SK-N-SH treated with all-trans-retinoic acid at 6 μM for 48 hours (cell line): ENCODE measurements around the gene RBM14.
A peak's percentile ranks its signal among the peaks of the same experiment; 100 is the strongest.
"Not testable (repeated sequence)": the region's sequence is repeated elsewhere in the genome, so short reads cannot be mapped to it uniquely, and the experiment has no call there.

Source experiments
- ATAC-seq: fragments of 200-7000 bp; cut with Tn5 transposase; 3 replicates; pipeline ENCODE4 v1.9.1; 2020; ENCODE audit warnings: mild to moderate bottlenecking, moderate library complexity
- ARNTL ChIP-seq: fragments of 450-650 bp; formaldehyde crosslinking; IDR thresholded peaks from 2 replicates; pipeline ENCODE4 v1.5.0; 2020; ENCODE audit warnings: low read depth, mild to moderate bottlenecking, moderate library complexity, borderline replicate concordance
- BACH2 ChIP-seq: fragments of 250-450 bp; sonication (Bioruptor Pico); IDR thresholded peaks from 2 replicates; pipeline ENCODE4 v1.9.0; 2021; ENCODE audit warnings: mild to moderate bottlenecking, borderline replicate concordance
- ESRRG ChIP-seq: fragments of 250-450 bp; sonication (Bioruptor Pico); IDR thresholded peaks from 2 replicates; pipeline ENCODE4 v1.6.1; 2021; ENCODE audit warnings: mild to moderate bottlenecking
- GLIS3 ChIP-seq: fragments of 250-450 bp; sonication (Bioruptor Pico); IDR thresholded peaks from 2 replicates; pipeline ENCODE4 v1.5.0; 2020; ENCODE audit warnings: mild to moderate bottlenecking, moderate library complexity
- ISL1 ChIP-seq: fragments of 250-450 bp; sonication (Bioruptor Pico); IDR thresholded peaks from 2 replicates; pipeline ENCODE4 v2.1.2; 2022; ENCODE audit warnings: mild to moderate bottlenecking, moderate library complexity
- OSR1 ChIP-seq: fragments of 250-450 bp; sonication (Bioruptor Pico); IDR thresholded peaks from 2 replicates; pipeline ENCODE4 v1.8.0; 2022; ENCODE audit warnings: moderate library complexity, mild to moderate bottlenecking, inconsistent platforms
- PPARA ChIP-seq: fragments of 250-450 bp; sonication (Bioruptor Pico); IDR thresholded peaks from 2 replicates; pipeline ENCODE4 v1.5.0; 2020; ENCODE audit warnings: mild to moderate bottlenecking, borderline replicate concordance
- RARB ChIP-seq: fragments of 250-450 bp; sonication (Bioruptor Pico); IDR thresholded peaks from 2 replicates; pipeline ENCODE4 v1.8.0; 2021; ENCODE audit warnings: mild to moderate bottlenecking, moderate library complexity
- TCF4 ChIP-seq: fragments of 250-450 bp; sonication (Bioruptor Pico); IDR thresholded peaks from 2 replicates; pipeline ENCODE4 v1.8.0; 2021; ENCODE audit warnings: mild to moderate bottlenecking, moderate library complexity, borderline replicate concordance
- TOX ChIP-seq: fragments of 250-450 bp; sonication (Bioruptor Pico); IDR thresholded peaks from 2 replicates; pipeline ENCODE4 v1.8.0; 2021; ENCODE audit warnings: mild to moderate bottlenecking, moderate library complexity, borderline replicate concordance
- ZC3H10 ChIP-seq: fragments of 250-450 bp; sonication (Bioruptor Pico); IDR thresholded peaks from 2 replicates; pipeline ENCODE4 v1.5.1; 2021; ENCODE audit warnings: mild to moderate bottlenecking, moderate library complexity
- ZFP3 ChIP-seq: fragments of 250-450 bp; sonication (Bioruptor Pico); IDR thresholded peaks from 2 replicates; pipeline ENCODE4 v1.5.0; 2020; ENCODE audit warnings: mild to moderate bottlenecking, moderate library complexity
- ZFP30 ChIP-seq: fragments of 450-650 bp; formaldehyde crosslinking; IDR thresholded peaks from 2 replicates; pipeline ENCODE4 v1.5.0; 2022; ENCODE audit warnings: mild to moderate bottlenecking, moderate library complexity
- ZNF565 ChIP-seq: fragments of 450-650 bp; formaldehyde crosslinking; conservative IDR thresholded peaks from 2 replicates; pipeline ENCODE4 v1.5.0; 2020; ENCODE audit warnings: low read depth, mild to moderate bottlenecking, moderate library complexity
- ZNF70 ChIP-seq: fragments of 450-650 bp; formaldehyde crosslinking; IDR thresholded peaks from 2 replicates; pipeline ENCODE4 v1.5.0; 2020; ENCODE audit warnings: mild to moderate bottlenecking, moderate library complexity
- ZNF8 ChIP-seq: fragments of 450-650 bp; formaldehyde crosslinking; IDR thresholded peaks from 2 replicates; pipeline ENCODE4 v1.5.0; 2020; ENCODE audit warnings: mild to moderate bottlenecking, moderate library complexity
- TF ChIP-seq, protein P1 (sequence below): fragments of 250-450 bp; sonication (Bioruptor Pico); IDR thresholded peaks from 2 replicates; pipeline ENCODE4 v1.5.1; 2021; ENCODE audit warnings: mild to moderate bottlenecking, moderate library complexity
- TF ChIP-seq, protein P2 (sequence below): fragments of 250-450 bp; sonication (Bioruptor Pico); IDR thresholded peaks from 2 replicates; pipeline ENCODE4 v1.5.0; 2020; ENCODE audit warnings: mild to moderate bottlenecking, moderate library complexity
- TF ChIP-seq, protein P3 (sequence below): fragments of 250-450 bp; sonication (Bioruptor Pico); IDR thresholded peaks from 2 replicates; pipeline ENCODE4 v1.8.0; 2020; ENCODE audit warnings: mild to moderate bottlenecking, moderate library complexity, borderline replicate concordance

The RBM14 gene

DNA sequence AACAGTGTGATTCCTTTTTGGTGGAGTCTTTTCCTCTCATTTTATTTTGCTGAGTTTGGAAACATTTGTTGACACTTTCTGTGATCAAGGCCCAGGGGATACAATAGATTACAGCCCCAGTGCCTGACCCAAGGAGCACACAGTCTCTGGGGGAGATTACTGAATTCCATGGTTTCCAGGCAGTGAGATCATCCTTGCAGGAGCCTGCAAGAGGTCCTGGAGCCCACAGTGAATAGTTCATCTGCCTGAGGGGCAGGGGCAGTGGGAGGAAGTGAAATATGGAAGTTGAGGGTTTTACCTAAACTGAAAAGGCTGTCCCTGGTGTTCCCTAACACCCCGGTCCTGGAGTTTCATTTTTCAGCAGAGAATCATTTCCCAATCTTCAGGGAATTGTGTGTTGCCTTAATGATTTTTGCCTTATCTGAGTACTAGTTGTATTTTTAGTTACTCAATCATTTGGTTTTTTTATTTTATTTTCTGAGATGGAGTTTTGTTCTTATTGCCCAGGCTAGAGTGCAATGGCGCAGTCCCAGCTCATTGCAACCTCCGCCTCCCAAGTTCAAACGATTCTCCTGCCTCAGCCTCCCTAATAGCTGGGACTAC lies 15.7 kb upstream of the RBM14 start (continued):
- TF ChIP-seq, protein P1, sequence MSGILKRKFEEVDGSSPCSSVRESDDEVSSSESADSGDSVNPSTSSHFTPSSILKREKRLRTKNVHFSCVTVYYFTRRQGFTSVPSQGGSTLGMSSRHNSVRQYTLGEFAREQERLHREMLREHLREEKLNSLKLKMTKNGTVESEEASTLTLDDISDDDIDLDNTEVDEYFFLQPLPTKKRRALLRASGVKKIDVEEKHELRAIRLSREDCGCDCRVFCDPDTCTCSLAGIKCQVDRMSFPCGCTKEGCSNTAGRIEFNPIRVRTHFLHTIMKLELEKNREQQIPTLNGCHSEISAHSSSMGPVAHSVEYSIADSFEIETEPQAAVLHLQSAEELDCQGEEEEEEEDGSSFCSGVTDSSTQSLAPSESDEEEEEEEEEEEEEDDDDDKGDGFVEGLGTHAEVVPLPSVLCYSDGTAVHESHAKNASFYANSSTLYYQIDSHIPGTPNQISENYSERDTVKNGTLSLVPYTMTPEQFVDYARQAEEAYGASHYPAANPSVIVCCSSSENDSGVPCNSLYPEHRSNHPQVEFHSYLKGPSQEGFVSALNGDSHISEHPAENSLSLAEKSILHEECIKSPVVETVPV (CRISPR knock-in tag) = no peak
- TF ChIP-seq GLIS3 (CRISPR knock-in tag) = no peak

DNA sequence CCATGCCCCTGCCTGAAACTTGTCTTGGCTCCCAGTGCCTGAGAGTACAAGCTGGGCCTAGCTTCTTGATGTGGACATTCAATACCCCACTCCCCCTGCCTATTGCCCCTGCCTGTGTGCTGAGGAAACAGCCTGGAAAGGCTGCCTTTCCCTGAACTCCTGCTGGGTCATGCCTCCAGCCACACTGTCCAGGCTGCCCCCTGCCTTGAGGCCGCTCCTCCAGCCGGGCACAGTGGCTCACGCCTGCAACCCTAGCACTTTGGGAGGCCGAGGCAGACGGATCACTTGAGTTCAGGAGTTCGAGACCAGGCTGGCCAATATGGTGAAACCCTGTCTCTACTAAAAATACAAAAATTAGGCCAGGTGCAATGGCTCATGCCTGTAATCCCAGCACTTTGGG lies 13.4 kb upstream of the RBM14 start:
- ATAC-seq = no peak
- no peak for TF ChIP-seq RARB (CRISPR knock-in tag)
- TF ChIP-seq TCF4 (CRISPR knock-in tag) = no peak
- no peak for TF ChIP-seq TOX
- TF ChIP-seq, protein P1 (CRISPR knock-in tag) = no peak
- TF ChIP-seq BACH2 (CRISPR knock-in tag) = no peak
- no peak for TF ChIP-seq ZC3H10
- no peak for TF ChIP-seq ARNTL (CRISPR knock-in tag)
- TF ChIP-seq GLIS3 (CRISPR knock-in tag) = no peak
- no peak for TF ChIP-seq PPARA (CRISPR knock-in tag)
- TF ChIP-seq ISL1 (CRISPR knock-in tag) = no peak

DNA sequence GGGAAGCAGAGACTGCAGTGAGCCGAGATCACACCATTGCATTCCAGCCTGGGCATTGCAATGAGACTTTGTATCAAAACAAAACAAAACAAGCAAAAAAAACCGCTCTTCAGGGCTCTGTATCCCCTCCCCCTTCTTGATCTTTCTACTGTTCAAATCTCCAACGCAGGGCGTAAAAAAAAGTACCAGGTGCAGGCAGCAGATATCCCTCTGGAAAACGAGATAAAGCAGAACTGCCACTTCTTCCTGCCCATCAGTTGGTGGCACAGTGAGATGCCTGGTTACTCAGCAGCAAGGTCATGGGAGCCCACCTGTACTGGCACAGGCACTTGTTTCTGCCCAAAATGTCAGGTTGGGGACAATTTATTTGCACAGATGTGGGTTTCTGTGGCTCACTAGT lies 12.3 kb upstream of the RBM14 start:
- TF ChIP-seq, protein P1 (CRISPR knock-in tag) = no peak
- TF ChIP-seq ESRRG (CRISPR knock-in tag) = no peak
- TF ChIP-seq ZFP3 (CRISPR knock-in tag) = no peak
- TF ChIP-seq ZC3H10 = no peak
- no peak for TF ChIP-seq RARB (CRISPR knock-in tag)
- no peak for TF ChIP-seq PPARA (CRISPR knock-in tag)
- TF ChIP-seq, all 23 proteins: peak for 0
- no peak for ATAC-seq

DNA sequence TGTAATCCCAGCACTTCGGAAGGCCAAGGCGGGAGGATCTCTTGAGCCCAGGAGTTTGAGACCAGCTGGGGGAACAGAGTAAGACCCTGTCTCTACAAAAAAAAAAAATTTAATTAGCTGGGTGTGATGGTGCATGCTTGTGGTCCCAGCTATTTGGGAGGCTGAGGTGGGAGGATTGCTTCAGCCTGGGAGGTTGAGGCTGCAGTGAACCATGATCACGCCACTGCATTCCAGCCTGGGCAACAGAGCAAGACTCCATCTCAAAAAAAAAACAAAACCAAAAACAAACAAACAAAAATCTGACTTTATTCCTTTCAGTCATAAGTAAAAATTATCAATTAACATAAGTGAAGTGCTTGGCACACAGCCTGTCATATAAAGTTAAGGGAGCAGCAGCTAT lies 9.8 kb upstream of the RBM14 start:
- not testable (repeated sequence) for ATAC-seq

DNA sequence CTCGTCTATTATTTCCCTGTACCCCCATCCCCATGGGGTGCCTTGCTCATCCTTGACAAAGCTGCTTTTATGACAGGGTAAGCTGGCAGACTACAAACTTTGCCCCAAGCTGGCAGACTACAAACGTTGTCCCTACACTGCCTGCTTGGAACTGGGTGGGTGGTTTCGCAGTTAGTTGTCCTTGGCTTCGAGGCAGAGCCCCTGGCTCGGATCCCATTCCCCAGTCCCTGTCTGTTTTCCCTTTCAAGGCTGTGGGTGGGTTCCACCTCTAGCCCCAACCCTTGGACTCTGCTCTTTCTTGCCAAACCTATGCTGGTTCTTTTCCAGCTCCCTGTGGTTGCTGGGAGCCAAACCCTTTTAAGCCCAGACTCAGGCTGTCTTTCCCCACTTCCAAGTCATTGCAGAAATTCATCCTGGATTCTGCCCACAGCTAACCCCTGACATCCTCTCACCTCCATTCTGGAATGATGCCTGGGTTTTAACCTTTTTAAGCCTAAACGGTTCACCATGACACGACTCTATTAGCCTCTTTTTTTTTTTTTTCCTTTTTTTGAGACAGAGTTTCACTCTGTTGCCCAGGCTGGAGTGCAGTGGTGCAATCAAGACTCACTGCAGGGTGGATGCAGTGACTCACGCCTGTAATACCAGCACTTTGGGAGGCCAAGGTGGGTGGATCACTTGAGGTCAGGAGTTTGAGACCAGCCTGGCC lies 9.2 kb upstream of the RBM14 start:
- TF ChIP-seq TOX (no peak), TCF4 (CRISPR knock-in tag) (no peak), ZC3H10 (no peak), OSR1 (CRISPR knock-in tag) (no peak), ZFP30 (CRISPR knock-in tag) (no peak), ZNF70 (no peak), ZNF565 (no peak), ZNF8 (CRISPR knock-in tag) (no peak), RARB (CRISPR knock-in tag) (no peak), ISL1 (CRISPR knock-in tag) (no peak)
- TF ChIP-seq, protein P1 (CRISPR knock-in tag) = no peak
- TF ChIP-seq, protein P2, sequence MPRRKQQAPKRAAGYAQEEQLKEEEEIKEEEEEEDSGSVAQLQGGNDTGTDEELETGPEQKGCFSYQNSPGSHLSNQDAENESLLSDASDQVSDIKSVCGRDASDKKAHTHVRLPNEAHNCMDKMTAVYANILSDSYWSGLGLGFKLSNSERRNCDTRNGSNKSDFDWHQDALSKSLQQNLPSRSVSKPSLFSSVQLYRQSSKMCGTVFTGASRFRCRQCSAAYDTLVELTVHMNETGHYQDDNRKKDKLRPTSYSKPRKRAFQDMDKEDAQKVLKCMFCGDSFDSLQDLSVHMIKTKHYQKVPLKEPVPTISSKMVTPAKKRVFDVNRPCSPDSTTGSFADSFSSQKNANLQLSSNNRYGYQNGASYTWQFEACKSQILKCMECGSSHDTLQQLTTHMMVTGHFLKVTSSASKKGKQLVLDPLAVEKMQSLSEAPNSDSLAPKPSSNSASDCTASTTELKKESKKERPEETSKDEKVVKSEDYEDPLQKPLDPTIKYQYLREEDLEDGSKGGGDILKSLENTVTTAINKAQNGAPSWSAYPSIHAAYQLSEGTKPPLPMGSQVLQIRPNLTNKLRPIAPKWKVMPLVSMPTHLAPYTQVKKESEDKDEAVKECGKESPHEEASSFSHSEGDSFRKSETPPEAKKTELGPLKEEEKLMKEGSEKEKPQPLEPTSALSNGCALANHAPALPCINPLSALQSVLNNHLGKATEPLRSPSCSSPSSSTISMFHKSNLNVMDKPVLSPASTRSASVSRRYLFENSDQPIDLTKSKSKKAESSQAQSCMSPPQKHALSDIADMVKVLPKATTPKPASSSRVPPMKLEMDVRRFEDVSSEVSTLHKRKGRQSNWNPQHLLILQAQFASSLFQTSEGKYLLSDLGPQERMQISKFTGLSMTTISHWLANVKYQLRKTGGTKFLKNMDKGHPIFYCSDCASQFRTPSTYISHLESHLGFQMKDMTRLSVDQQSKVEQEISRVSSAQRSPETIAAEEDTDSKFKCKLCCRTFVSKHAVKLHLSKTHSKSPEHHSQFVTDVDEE = no peak
- TF ChIP-seq, protein P3, sequence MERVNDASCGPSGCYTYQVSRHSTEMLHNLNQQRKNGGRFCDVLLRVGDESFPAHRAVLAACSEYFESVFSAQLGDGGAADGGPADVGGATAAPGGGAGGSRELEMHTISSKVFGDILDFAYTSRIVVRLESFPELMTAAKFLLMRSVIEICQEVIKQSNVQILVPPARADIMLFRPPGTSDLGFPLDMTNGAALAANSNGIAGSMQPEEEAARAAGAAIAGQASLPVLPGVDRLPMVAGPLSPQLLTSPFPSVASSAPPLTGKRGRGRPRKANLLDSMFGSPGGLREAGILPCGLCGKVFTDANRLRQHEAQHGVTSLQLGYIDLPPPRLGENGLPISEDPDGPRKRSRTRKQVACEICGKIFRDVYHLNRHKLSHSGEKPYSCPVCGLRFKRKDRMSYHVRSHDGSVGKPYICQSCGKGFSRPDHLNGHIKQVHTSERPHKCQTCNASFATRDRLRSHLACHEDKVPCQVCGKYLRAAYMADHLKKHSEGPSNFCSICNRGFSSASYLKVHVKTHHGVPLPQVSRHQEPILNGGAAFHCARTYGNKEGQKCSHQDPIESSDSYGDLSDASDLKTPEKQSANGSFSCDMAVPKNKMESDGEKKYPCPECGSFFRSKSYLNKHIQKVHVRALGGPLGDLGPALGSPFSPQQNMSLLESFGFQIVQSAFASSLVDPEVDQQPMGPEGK (CRISPR knock-in tag) = no peak
- peak; percentile 34; the same call in 2 of the 3 replicates for ATAC-seq
